Activated naive CD4-positive, alpha-beta T cell treated with anti-CD3 and anti-CD28 coated beads, Interleukin-2, amount 10 ng/mL, durations not matched to agents 7 days and 5 days (primary cell): ENCODE results near the gene WDFY4.
A peak's percentile ranks its signal among the peaks of the same experiment; 100 is the strongest.

Experiments used
- CTCF ChIA-PET: fragments of 350-600 bp; sonication (Branson Sonifier 250); formaldehyde crosslinking; loops from one replicate; lab custom pipeline; 2021; ENCODE audit warnings: antibody characterized with exemption; lab: Charles Lee
- DNase-seq: peaks from one replicate; pipeline ENCODE4 v3.0.0-alpha.2; 2020
- H3K27ac Mint-ChIP-seq: one replicate; pipeline ENCODE4 v1.8.0; 2021; ENCODE audit warnings: mild to moderate bottlenecking, moderate library complexity, mixed read lengths
- H3K27me3 Mint-ChIP-seq: one replicate; pipeline ENCODE4 v1.8.0; 2021; ENCODE audit warnings: mild to moderate bottlenecking, mixed read lengths
- H3K36me3 Mint-ChIP-seq: one replicate; pipeline ENCODE4 v1.8.0; 2021; ENCODE audit warnings: mixed read lengths
- H3K4me1 Mint-ChIP-seq: one replicate; pipeline ENCODE4 v1.8.0; 2021; ENCODE audit warnings: mixed read lengths
- H3K4me3 Mint-ChIP-seq: one replicate; pipeline ENCODE4 v1.8.0; 2021; ENCODE audit warnings: mild to moderate bottlenecking, moderate library complexity, mixed read lengths
- H3K9me3 Mint-ChIP-seq: one replicate; pipeline ENCODE4 v1.8.0; 2021; ENCODE audit warnings: mixed read lengths

Gene WDFY4

DNA sequence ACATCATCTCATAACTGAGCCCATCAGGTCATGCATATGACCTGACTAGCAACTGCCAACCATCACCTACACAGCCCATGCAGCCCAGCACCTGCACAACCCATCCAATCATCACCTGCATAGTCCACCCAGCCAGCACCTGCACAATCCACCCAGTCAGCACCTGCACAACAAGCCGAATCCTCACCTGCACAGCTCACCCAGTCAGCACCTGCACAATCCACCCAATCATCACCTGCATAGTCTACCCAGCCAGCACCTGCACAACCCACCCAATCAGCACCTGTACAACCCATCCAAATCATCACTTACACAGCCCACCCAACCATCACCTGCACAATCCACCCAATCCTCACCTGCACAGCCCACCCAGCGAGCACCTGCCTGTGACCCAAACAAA, 33.4 kb upstream of the WDFY4 start:
- Mint-ChIP-seq H3K9me3 (no peaks in the 10 kb centered on the region), H3K27ac (no peak overlapping the region), H3K36me3 (no peaks in the 10 kb centered on the region), H3K4me3 (no peak overlapping the region), H3K27me3 (peaks cover 58% of the 10 kb centered on the region), H3K4me1 (peaks cover 9% of the 10 kb centered on the region)
- CTCF ChIA-PET = no interaction called here
- no peak for DNase-seq

DNA sequence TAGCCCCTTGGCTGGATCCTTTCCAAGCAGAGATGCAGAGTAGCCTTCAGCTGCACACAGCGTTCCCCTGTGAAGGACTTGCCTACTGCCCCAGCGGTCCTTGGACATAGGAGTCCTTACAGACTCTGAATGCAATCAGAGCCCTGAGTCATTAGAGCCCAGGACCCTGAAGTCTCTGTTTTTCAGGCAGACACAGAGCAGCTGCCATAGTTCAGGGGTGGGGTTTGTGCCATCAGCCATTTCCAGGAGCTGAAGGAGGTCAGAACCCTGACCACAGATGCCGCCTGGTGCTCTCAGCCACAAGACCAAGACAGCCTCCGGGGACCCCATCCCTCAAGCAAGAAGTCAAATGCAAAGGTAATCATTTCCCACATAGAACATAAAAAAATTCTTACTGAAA, 32.8 kb upstream of the WDFY4 start:
- CTCF ChIA-PET = no interaction called here
- Mint-ChIP-seq H3K9me3 (no peaks in the 10 kb centered on the region), H3K4me1 (peaks cover 14% of the 10 kb centered on the region), H3K27me3 (peaks cover 63% of the 10 kb centered on the region), H3K4me3 (no peak overlapping the region), H3K27ac (no peak overlapping the region), H3K36me3 (no peaks in the 10 kb centered on the region)
- DNase-seq = no peak

DNA sequence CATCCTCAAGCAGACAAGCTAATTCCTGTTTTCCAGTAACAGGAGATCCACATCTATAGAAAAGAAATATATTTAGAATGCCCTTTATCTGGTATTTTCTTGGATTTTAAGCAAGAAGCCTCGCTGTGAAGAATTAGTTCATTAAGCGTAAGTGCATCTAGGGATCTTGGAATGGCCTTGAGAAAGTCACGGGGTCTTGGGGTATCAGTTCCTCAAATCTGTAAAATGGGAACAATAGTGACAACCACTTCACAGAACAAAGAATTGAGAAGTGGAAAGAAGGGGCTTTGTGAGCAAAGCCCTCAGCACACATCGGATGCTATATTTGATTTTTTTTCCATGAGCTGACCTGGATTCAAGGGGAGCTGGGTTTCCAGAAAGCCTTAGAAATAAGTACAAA, 32.3 kb upstream of the WDFY4 start:
- H3K27me3 Mint-ChIP-seq = peaks cover 68% of the 10 kb centered on the region
- H3K4me3 Mint-ChIP-seq = no peak overlapping the region
- no peak overlapping the region for H3K27ac Mint-ChIP-seq
- CTCF ChIA-PET = no interaction called here
- DNase-seq = no peak
- H3K36me3 Mint-ChIP-seq = no peaks in the 10 kb centered on the region
- H3K4me1 Mint-ChIP-seq = peaks cover 14% of the 10 kb centered on the region
- no peaks in the 10 kb centered on the region for H3K9me3 Mint-ChIP-seq

DNA sequence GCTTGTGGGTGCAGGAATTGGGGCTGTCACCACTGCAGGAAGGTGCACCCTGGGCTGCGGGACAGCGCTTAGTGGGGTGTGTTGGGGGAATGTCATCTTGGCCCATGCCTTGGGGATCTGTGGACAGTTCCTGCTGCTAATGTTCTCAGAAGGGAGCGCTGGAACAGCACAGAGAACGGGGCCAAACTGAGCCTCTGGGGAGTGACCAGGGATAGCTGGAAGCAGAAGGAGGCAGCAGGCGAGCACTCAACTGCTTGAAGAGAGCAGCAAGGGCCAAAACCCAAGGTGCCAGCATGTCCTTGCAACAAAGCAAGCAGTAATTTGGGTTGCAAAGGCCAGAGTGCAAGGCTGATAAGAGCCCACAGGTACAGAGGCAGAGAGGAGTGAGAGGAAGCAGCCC, 31.3 kb upstream of the WDFY4 start:
- Mint-ChIP-seq H3K9me3 (no peaks in the 10 kb centered on the region), H3K4me1 (peaks cover 14% of the 10 kb centered on the region), H3K27ac (no peak overlapping the region), H3K36me3 (no peaks in the 10 kb centered on the region), H3K27me3 (peaks cover 71% of the 10 kb centered on the region), H3K4me3 (no peak overlapping the region)
- no peak for DNase-seq
- CTCF ChIA-PET = no interaction called here

GRCh38 chr10:48653944-48654698, 30.6 kb upstream of the WDFY4 start:
- H3K36me3 Mint-ChIP-seq = no peaks in the 10 kb centered on the region
- no peak overlapping the region for H3K27ac Mint-ChIP-seq
- H3K4me1 Mint-ChIP-seq = peaks cover 14% of the 10 kb centered on the region
- H3K9me3 Mint-ChIP-seq = no peaks in the 10 kb centered on the region
- CTCF ChIA-PET = interaction anchor here (0.6 kb wide), 1 partner anchor 104 kb away, joined by 3 read pairs; no protein-coding TSS in a partner anchor
- no peak for DNase-seq
- H3K4me3 Mint-ChIP-seq = no peak overlapping the region
- peaks cover 71% of the 10 kb centered on the region for H3K27me3 Mint-ChIP-seq

- Mint-ChIP-seq H3K27ac (no peak overlapping the region), H3K36me3 (no peaks in the 10 kb centered on the region), H3K4me3 (no peak overlapping the region), H3K27me3 (peaks cover 65% of the 10 kb centered on the region), H3K9me3 (no peaks in the 10 kb centered on the region), H3K4me1 (peaks cover 14% of the 10 kb centered on the region)
- no peak for DNase-seq
- CTCF ChIA-PET = interaction anchor here (0.6 to 4.4 kb wide), 48 partner anchors 9 to 864 kb away, joined by 3 to 48 read pairs (median 4); no protein-coding TSS in a partner anchor
Observed at GRCh38 chr10:48655411-48656240, 29.0 kb upstream of the WDFY4 start.

GRCh38 chr10:48656241-48656913, 28.3 kb upstream of the WDFY4 start:
- Mint-ChIP-seq H3K9me3 (no peaks in the 10 kb centered on the region), H3K4me3 (peak overlapping the region; percentile 66), H3K27me3 (peaks cover 67% of the 10 kb centered on the region), H3K36me3 (no peaks in the 10 kb centered on the region), H3K4me1 (peaks cover 14% of the 10 kb centered on the region), H3K27ac (peak overlapping the region; percentile 38)
- CTCF ChIA-PET = interaction anchor here (0.6 to 4.4 kb wide), 60 partner anchors 8 to 867 kb away, joined by 3 to 48 read pairs (median 4); no protein-coding TSS in a partner anchor
- peak; percentile 92 for DNase-seq

DNA sequence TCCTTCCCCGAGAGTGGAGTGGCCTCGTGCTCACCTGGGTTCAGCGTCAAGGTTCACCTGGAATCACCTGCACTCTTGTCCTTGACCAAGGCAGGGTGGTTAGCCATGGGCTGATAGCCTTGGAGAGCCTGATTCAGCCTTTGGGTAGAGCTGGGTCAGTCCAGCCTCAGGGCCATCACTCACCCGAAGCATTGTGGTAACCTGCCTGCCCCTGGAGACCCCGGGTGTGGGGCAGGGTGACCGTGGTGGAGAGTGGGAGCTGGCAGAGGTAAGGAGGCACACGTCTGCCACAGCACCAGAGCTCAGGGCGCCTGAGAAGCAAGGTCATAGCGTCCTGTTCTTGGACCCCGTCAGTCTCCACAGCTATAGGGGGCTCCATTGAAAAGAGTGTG, 27.8 kb upstream of the WDFY4 start:
- no peak for DNase-seq
- H3K27me3 Mint-ChIP-seq = peaks cover 67% of the 10 kb centered on the region

DNA sequence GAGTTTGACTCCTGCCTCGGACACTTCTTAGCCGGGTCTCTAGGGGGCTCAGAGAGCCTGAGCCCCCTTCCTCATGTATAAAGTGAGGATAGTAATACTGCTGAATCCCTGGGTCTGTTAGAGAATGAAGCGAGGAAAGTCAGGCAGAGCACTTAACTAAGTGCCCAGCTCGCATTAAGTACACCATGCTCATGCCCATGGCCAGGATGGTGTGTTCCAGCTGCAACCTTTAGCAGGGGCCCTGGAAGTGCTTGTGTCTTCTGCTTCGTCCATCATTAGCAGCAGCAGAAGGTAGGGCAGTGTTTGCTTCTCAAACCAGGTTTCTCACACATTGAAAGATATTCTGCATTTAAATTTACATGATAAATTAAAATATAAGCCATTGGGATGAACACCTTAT, 27.3 kb upstream of the WDFY4 start:
- H3K4me3 Mint-ChIP-seq = no peak overlapping the region
- CTCF ChIA-PET = interaction anchor here (0.7 to 4.4 kb wide), 21 partner anchors 28 to 855 kb away, joined by 3 to 48 read pairs (median 5); no protein-coding TSS in a partner anchor

More for the DNA sequence above, 27.8 kb upstream of the WDFY4 start:
- H3K9me3 Mint-ChIP-seq = no peaks in the 10 kb centered on the region
- CTCF ChIA-PET = interaction anchor here (0.6 to 4.4 kb wide), 54 partner anchors 8 to 866 kb away, joined by 3 to 48 read pairs (median 4); no protein-coding TSS in a partner anchor
- H3K4me1 Mint-ChIP-seq = peaks cover 13% of the 10 kb centered on the region
- no peaks in the 10 kb centered on the region for H3K36me3 Mint-ChIP-seq
- no peak overlapping the region for H3K4me3 Mint-ChIP-seq
- H3K27ac Mint-ChIP-seq = no peak overlapping the region

DNA sequence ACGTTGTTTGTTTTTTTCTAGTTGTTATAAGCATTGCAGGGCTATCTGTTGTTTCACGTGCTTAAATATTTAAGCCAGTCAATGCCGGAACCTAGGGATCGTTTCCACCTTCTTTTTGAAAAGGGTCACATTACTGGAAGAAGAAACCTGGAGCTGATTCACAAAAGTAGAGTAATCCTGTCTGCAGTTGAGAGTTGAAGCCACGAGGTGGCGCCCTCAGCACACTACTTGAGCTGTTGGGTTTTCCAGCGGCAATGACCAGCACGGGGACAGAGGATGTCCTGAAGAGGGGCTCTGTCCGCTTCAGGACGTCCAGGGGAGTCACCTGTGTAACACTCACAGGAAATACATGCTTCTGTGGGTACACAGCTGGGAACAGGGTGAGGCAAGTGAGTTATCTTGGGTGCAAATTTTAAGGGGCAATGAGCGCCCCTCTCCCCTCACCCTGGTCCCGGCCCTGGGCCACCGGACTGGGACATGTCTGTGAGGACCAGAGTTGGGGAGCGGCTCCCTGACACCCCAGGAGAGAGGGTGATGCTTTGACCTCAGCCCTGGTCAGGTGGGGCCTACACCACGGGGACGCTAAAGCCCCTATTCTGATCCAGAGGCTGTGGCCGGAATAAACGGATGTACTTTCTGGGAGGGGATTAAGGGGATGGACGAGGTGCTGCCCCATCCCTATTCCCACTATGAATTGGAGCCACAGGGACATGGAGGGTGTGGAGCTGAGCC, 26.3 kb upstream of the WDFY4 start:
- peak; percentile 74 for DNase-seq
- Mint-ChIP-seq H3K27me3 (peaks cover 57% of the 10 kb centered on the region), H3K4me3 (no peak overlapping the region), H3K9me3 (no peaks in the 10 kb centered on the region), H3K4me1 (peaks cover 8% of the 10 kb centered on the region), H3K36me3 (no peaks in the 10 kb centered on the region), H3K27ac (no peak overlapping the region)
- CTCF ChIA-PET = interaction anchor here (0.6 to 4.4 kb wide), 38 partner anchors 20 to 863 kb away, joined by 3 to 48 read pairs (median 4); no protein-coding TSS in a partner anchor

More for the DNA sequence above, 27.3 kb upstream of the WDFY4 start:
- no peak for DNase-seq
- Mint-ChIP-seq H3K36me3 (no peaks in the 10 kb centered on the region), H3K4me1 (peaks cover 9% of the 10 kb centered on the region), H3K9me3 (no peaks in the 10 kb centered on the region), H3K27ac (no peak overlapping the region), H3K27me3 (peaks cover 66% of the 10 kb centered on the region)

DNA sequence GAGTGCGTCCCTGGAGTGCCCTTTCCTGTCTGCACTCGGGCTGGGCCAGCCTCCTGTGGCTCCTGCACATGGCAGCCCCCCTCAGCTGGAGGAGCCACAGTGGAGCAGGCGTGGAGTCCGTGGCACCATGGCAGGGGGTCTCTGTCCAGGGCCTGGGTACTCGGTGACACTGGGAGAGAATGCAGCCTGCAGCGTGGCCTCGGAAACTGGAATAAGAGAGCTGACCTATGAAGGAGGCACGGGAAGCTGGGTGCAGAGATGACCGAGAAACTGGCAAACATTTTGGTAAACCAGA, 25.8 kb upstream of the WDFY4 start:
- Mint-ChIP-seq H3K36me3 (no peaks in the 10 kb centered on the region), H3K27me3 (peaks cover 55% of the 10 kb centered on the region), H3K4me1 (peaks cover 8% of the 10 kb centered on the region), H3K9me3 (no peaks in the 10 kb centered on the region), H3K4me3 (no peak overlapping the region), H3K27ac (no peak overlapping the region)
- no peak for DNase-seq
- CTCF ChIA-PET = interaction anchor here (0.6 to 4.4 kb wide), 19 partner anchors 10 to 862 kb away, joined by 3 to 48 read pairs (median 3); no protein-coding TSS in a partner anchor

DNA sequence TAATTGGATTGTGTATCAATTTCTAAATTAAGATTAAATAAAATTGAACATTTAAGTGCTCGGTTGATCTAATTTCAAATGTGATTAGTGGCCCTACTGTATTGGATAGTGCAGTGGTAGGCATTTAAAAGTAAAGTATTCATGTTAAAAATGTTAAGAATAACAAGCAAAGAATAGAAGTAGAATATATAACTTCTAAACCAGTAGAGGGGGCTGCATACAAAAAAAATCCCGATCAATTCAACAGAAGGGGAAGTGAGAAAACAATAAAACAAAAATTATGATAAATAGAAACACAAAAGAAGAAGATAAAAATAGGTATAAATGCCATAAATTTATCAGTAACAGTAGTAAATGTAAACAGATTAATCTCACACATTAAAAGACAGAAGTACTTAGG, 24.9 kb upstream of the WDFY4 start:
- H3K4me1 Mint-ChIP-seq = peaks cover 8% of the 10 kb centered on the region
- no peaks in the 10 kb centered on the region for H3K36me3 Mint-ChIP-seq
- H3K27ac Mint-ChIP-seq = no peak overlapping the region
- H3K27me3 Mint-ChIP-seq = peaks cover 54% of the 10 kb centered on the region
- H3K4me3 Mint-ChIP-seq = no peak overlapping the region
- no peak for DNase-seq
- CTCF ChIA-PET = no interaction called here
- no peaks in the 10 kb centered on the region for H3K9me3 Mint-ChIP-seq

- no peak for DNase-seq
- H3K4me3 Mint-ChIP-seq = no peak overlapping the region
- H3K4me1 Mint-ChIP-seq = peaks cover 4% of the 10 kb centered on the region
- H3K36me3 Mint-ChIP-seq = no peaks in the 10 kb centered on the region
- CTCF ChIA-PET = interaction anchor here (1.0 to 1.3 kb wide), 3 partner anchors 321 to 503 kb away, joined by 3 to 5 read pairs (median 3); no protein-coding TSS in a partner anchor
- peaks cover 42% of the 10 kb centered on the region for H3K27me3 Mint-ChIP-seq
- H3K27ac Mint-ChIP-seq = no peak overlapping the region
- no peaks in the 10 kb centered on the region for H3K9me3 Mint-ChIP-seq
Observed at GRCh38 chr10:48661441-48661840, 23.2 kb upstream of the WDFY4 start.
